ENCODE measurements around the gene ASS1.

The ASS1 gene

DNA sequence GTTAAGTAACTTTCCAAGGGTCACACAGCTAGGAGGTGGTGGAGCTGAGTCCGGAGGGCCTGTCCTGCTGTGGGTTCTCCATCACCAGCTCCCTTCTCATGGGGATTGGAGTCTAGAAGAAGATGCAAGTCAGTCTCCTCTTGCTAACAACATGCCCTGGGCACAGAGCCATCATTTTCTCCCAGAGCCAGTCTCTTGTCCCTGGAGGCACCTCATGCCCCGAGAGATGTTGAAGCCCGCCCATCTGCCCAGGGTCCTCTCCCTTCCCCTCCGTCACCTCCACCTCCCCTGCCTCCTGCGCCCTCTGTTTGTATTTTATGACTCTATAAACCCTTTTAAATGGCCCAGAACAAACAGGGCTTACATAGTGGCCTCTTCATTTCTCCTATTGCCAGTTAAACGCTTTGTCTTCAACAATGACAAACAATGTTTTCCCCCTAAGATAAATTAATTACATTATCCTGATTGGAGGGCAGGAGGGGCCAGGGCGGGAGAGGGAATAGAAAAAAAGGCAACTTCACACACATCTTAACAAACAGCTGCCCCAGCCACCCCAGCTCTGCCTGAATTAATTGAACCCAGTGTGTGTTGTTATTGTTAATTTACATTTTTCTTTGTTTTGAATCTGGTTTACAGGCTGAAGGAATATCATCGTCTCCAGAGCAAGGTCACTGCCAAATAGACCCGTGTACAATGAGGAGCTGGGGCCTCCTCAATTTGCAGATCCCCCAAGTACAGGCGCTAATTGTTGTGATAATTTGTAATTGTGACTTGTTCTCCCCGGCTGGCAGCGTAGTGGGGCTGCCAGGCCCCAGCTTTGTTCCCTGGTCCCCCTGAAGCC, 55.8 kb downstream of the ASS1 start:
- no peak for DNase-seq

DNA sequence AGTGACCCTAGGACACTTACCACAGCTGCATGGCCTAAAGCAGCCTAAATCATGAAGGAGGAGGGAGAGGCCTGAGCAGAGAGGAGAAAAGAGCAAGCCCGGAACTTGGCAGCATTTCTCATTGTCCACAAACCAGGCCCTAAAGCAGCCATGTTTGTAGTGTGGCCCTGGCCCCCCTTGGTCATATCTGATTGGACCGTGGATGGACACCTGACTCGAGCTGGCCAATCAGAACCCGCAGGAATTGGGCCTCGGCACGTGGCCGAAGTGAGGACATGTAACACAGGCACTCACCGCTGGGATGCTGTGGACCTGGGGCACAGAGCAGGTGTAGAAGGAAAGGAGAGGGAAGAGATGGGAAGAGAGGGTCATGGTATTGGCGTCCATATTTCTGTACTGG, 56.9 kb downstream of the ASS1 start:
- DNase-seq: no peak

DNA sequence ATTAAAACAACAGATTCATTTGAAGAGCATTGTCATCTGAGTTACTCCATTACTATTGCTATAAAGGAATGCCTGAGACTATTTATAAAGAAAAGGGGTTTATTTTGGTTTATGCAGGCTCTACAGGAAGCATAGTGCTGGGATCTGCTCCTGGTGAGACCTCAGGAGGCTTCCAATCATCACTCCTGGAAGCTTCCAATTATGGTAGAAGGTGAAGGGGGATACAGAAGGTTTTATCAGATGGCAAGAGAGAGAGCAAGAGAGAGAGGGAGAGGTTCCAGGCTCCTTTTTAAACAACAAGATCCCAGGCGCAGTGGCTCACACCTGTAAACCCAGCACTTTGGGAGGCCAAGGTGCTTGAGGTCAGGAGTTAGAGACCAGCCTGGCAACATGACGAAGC, 63.5 kb downstream of the ASS1 start:
- DNase-seq: no peak

DNA sequence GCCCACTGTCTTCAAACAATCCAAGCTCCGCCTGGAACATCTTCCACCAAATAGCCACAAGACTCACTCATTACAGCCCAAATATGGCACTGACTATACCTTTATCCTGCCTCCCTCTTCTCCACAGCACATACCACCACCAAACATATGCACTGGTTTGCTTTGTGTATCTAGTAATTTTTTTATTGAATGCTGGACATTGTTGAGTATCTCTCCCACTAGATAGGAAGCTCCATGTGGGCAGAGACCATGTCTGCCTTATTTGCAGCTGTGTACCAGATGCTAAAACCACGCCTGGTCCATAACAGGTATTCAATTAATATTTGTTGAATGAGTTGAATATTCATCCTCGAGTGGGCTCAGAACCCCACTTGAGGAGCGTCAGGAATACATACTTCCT, 67.4 kb downstream of the ASS1 start:
- DNase-seq: no peak

DNA sequence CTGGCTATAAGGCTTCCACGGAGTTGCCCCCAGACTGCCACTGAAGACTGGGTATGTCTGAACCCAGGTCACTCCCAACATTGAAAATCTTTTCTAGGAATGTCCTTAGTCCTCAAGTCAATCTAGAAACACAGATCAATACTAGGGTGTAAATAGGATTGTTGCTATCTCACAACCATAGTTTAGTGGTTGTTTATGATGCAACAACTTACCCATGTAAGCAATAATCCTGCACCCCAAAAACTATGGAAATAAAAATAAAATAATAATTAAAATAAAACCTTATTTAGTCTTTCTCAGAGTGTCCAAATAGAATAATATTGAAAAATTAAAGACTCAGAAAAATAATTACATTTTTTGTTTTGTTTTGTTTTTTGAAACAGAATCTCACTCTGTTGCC, 68.3 kb downstream of the ASS1 start:
- no peak for DNase-seq

DNA sequence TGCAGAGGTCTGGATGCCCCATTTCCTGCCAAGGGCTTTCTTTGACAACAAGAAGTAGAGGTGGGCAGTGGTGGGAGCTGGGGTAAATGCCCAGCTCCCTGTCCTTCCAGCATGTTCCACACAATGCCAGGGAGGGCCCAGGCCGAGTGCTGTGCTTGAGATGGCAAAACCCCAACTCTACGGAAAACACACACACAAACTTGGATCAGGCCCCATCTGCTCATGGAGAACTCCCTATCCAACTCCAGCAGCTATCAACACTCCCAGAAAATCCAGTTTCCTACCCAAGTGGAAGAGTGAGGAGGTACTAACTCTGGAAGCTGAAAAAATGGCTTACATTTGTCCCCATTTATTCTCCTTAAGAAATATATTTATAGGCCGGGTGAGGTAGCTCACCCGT, 73.5 kb downstream of the ASS1 start:
- DNase-seq: no peak

DNA sequence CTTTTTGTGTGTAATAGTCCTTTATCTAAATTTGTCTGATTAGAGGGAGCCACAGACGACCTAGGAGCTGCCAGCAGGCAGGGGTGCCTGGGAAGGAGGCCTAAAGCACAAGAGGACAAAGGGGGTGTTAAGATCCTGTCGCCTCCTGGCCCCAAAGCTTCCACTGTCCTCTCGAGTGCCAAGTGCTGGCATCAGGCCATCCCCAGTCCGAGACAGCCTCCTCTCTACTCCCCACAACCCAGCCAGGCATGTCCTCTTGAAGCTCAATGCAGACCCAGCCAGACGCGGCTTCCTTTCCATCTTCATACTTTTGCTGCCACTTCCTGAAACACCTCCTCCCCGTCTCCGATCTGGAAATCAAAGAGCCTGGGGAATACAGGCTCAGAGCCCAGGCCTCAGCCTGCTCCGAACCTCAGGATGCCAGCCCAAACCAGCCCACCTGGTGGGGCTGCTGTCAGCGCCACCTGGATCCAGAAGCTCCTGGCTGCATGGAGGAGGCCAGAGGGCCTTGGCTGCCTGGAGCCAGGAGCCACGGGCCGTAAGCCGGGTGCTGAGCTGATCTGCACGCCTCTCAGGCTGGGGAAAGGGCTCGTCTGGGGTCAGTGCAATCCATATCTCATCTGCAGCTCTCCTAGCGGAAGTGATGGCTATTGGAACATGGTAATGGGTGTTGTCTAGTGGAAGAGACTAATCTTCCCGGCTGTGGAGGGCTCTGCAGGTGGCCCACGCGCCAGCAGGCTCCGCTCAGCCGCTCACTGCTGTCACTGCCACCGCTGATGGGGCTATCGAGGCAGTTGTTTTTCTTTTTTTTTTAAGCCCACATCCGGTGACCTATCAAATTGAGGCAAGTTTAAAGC, 74.4 kb downstream of the ASS1 start:
- no peak for DNase-seq

DNA sequence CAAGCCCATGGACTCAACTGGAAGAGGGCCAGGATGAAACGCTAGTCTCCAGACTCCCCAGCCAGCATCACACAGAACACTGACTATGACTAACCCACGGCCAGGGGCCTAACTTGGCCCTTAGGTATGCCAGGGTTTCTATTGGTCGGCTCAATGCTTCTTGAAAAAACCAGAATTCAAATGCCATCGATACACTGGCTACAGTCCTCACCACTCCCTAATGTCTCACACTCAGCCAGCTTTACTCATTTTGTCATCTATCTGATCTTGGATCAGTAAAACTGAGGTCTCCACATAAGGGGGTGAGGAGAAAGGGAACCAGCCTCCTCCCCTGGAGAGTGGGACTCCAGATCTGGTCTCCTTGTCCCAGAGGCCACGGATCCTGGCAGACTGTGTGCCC, 75.2 kb downstream of the ASS1 start:
- DNase-seq: no peak

DNA sequence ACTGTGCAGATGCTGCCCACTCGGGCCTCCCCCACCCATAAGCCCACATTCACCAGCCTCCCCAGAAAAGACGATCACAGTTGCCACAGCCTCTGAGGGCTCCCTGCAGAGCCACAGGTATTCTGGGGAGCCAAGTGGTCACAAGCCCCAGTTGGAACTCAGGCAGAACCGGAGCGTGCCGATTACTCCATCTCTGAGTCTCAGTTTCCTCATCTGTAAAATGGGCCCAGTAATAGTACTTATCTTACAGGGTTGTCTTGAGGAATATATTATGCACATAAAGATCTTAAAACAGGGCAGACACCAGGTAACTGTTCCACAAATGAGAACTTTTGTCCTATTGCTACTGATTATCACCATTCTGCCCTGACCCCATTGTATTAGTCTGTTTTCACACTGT, 77.0 kb downstream of the ASS1 start:
- DNase-seq: no peak

DNA sequence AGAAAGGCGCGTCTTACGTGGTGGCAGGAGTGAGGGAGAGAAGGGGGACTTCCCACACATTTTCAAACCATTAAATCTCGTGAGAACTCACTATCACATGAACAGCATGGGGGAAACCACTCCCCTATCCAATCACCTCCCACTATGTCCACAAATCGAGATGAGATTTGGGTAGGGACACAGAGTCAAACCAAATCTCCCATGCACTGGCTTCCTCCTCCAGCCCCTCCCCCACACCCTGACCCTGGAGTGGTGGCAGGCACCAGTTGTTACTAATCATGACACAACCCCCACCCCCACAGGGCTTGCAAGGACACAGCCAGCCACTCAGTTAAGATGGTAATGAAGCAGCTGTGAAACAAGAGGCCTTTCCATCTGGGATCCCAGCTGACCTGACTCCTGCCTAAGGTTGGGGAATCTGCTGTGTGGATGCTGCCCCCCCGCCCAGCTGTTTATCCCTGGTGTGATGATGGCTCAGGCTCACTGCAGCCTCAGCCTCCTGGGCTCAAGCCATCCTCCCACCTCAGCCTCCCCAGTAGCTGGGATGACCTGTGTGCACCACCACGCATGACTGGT, 77.6 kb downstream of the ASS1 start:
- DNase-seq: no peak

DNA sequence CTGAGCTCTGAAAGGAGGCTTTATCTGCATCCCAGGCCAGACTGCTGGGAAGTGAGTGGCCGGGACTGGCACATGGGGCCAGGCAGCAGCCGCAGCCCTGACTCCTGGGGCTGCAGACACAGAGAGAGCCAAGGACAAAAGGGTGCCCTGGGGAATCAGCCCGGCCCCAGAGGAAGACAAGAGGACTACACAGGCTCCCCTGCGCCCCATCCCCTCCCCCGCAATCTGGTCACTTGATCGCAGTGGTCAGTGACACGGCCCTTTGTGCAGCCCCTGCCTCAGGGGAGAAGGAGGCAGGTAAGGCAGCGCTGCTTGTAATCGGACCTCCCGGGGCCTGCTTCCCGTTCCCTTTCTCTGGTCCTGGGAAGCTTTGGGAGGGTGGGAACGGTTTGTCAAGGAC, 79.2 kb downstream of the ASS1 start:
- DNase-seq: no peak

DNA sequence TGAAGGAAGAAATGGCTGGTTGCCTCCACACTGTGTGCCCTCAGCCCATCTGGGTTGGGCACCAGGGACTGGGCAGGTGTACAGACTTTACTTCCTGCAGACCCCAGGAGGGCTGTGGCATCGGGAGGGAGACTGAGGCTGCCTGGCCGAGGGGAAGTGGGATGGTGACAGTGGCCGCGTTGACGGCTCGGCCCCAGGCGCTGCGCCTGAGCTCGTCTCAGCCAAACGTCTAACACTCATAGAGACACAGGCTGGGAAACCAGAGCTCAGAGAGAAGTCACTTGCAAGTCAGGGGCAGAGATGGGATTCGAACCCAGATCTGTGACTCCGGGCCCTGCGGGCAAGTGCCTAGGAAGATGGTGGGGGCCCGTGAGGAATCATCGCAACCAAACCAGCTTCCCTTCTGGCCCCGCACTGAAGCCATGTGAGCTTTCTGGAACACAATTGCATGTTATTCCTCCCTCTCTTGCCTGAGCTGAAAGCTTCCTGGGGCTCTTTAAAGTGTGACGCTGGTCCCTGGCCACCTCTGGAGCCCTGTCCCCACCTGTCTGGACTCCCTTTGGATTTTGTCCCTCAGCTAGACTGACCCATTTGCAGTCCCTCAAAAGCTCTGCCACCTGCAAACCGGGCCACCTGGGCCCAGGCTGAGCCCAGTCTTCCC, 81.6 kb downstream of the ASS1 start:
- DNase-seq: no peak

DNA sequence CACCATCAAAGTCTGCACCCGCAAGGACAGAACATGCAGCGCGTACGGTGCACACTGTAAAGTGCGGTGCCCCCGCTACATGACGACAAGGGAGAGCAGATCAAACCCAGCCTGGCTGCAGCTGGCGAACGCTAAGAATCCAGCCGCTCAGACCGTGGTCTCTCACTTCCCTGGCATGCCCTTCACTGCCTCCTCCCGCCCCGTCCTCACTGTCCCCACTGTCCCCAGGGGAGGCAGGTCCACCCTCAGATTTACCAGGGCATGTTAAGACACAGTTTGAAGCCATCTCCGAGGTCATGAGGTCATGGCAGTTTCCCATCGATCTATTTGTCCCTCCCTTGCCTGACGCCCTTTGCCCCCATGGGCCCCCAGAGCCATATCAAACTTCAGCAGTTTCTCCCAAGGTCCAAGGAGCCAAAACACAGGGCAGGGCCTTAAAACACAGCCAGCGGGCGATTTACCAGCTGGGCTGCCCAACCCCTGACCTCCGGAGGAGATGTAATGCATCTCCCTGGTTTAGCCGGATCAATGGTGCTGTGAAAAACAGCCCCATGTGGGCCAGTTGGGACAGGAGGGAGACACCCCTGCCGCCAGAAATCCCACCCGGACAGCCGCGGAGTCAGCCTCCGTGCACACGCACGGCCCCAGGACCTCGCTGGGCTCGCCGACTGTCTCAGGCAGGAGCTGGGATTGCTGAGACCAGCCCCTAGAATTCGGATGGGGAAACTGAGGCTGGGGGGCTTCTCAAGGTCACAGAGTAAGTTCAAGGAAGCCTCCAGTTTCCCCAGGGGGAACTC, 82.3 kb downstream of the ASS1 start:
- DNase-seq: no peak

DNA sequence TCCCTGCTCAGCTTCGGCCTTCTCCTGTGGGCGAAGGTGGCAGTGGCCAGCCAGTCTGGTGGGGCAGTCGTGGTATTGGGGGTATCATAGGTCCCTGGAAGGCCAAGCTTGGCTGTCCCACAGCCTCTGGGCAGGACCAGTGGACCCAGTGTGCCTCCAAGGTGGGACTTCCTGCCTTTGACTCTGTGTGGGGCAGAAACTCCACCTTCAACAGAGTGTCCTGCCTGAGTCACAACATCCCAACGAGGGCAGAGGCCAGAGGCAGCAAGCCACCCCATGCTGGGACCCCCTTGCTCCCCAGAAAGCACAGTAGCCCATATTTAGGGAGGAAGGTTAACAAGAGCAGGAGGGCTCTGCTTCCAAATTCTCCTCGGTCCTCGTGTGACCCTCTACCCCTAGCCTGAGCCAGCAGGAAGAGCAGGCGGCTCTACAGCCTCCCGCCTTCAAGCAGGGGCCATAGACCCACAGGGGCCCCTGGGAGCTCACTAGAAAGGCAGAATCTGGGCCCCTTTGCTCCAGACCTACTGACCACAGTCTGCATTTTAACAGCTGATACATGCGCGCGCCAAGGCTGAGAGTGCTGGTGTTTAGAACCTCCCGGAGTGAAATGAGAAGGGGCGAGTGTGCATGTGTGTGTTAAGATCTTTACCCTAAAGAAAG, 83.0 kb downstream of the ASS1 start:
- no peak for DNase-seq

DNA sequence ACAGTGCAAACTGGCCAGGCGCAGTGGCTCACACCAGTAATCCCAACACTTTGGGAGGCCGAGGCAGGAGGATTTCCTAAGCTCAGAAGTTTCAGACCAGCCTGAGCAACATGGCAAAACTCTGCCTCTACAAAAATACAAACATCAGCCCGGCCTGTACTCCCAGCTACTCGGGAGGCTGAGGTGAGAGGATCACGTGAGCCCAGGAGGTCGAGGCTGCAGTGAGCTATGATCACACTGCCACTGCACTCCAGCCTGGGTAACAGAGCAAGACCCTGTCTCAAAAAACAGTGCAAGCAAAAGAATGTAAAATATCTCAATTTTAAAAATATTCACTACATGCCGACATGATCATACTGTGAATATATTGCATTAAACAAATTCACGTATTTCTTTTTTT, 83.9 kb downstream of the ASS1 start:
- DNase-seq: no peak

DNA sequence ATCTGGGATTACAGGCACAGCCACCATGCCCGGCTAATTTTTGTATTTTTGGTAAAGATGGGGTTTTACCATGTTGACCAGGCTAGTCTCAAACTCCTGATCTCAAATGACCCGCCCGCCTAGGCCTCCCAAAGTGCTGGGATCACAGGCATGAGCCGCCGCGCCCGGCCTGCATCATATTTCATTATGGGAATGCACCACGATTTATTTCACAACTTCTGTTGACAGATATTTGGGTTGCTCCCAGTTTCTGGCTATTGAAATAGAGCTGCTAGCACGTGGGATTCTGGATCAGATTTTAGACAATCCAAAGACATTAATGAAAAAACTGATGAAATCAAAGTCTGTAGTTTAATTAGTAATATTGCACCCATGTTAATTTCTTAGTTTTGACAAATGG, 86.2 kb downstream of the ASS1 start:
- no peak for DNase-seq

DNA sequence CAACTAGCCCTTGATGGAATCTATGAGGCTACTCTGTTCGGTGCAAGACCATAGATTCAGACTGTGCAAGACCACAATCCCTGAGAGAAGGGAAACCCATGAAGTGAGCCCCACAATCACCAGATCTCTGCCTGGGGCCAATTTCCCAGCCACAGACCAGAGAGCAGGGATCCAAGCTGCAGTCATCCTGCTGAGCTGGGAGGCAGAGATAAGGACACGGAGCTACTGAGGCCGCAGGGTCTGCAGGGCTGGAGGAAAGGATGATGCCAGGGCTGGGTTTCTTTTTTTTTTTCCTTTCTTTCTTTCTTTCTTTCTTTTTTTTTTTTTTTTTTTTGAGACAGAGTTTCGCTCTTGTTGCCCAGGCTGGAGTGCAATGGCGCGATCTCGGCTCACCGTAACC, 86.9 kb downstream of the ASS1 start:
- DNase-seq: no peak

DNA sequence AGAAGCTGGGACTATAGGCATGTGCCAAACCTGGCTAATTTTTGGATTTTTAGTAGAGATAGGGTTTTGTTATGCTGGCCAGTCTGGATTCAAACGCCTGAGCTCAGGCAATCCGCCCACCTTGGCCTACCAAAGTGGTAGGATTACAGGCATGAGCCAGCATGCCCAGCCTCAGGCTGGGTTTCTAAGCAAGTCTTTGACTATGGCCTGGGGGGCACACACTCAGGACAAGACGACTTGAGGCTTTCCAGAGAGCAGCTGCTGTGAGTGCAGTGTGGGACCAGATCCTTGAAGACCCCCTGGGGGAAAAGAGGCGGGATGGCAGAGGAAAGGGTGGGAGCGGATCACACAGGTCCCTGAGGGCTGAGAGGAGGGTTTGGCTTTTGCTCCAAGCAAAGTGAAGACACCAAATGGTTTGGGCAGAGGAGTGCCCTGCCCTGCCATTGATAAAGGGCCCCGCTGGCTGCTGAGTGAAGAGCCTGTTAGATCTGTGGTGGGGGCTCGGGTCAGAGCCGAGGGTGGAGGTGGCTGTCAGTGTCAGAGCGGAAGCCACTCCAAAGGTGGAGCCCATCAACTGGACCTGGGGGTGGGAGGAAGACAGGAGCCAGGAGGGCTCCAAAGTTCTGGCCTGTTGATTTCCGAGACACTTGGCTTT, 87.8 kb downstream of the ASS1 start:
- DNase-seq: no peak

DNA sequence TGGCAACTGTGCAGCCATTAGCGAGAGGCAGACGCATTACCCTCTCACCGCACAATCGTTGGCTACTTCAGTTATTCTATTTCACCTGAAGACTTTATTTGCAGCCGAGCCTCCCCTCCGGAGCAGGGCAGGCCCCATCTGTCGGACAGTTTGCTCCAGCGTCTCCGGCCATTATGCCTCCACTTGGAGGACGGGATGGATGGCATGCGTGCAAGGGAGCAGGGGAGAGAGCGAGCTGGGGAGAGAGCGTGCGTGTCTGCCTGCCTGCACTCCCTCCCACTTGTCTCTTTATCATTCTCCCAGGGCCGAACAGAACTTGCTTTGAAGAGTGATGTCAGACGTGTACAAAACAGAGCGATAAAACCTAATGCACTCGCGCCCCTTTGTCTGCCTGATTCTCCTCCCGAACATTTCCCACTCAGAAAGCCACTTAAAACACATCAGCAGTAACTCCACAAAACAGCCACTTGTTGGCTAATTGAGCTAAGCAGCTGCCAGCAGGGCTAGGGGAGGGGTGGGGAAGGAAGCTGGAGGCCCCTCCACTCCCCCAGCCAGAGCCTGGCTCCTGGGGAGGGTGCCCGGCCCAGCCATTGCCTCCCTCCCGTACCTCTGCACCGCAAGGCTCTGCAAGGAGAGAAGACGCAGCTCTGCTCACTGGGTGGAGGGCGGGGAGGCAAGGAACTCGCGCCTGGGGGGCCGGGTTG, 91.2 kb downstream of the ASS1 start:
- no peak for DNase-seq

DNA sequence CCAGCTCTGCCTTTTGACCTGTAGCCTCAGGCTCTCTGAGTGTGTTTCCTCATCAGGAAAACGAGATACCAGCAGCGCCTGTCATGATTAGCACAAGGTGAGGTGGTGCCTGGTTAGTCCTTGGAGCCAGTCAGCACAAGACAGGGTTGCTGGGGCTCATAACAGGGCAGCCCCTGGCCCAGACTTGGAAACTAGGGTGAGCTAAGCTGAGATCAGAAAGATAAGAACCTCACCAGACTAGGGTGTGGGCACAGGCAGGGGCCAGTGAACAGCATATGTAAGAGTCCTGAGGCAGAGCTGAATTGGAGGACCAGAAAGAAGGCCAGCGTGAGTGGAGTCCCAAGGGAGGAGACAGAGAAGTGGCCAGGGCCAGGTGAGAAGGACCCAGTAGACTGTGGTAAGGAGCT, 91.9 kb downstream of the ASS1 start:
- DNase-seq: no peak

Measured in CD4-positive, alpha-beta T cell treated with Interleukin-21 for 1 hour (primary cell).